H1 (cell line): Measurements from ENCODE around the gene RHBG. TPM values are rescaled to one million over a fixed set of nuclear protein-coding genes. Genes with fewer than 3 reads are reported as not detected.

Experiments used
- CTCF ChIA-PET: fragments of 300-600 bp; sonication (Branson Sonifier 250); formaldehyde crosslinking; loops from one replicate; lab custom pipeline; 2021; ENCODE audit not compliant: partially characterized antibody; lab: Charles Lee
- POLR2A ChIA-PET: fragments of 300-600 bp; sonication (Branson Sonifier 250); formaldehyde crosslinking; loops from one replicate; lab custom pipeline; 2021; ENCODE audit warnings: inconsistent platforms; ENCODE audit not compliant: partially characterized antibody; lab: Charles Lee
- DNase-seq, 2 experiments: peaks; one replicate each; pipeline versions ENCODE4 v3.0.0 to v3.0.0-alpha.2; 2010 to 2022; ENCODE audit warnings: low spot score in 2 of 2, low read depth in 1 of 2, mixed read lengths in 1 of 2
- FAIRE-seq: peaks from 2 replicates; lab custom pipeline; 2011; peaks lifted over from hg19 to GRCh38; lab: Jason Lieb, UNC
- H2AFZ ChIP-seq: 2 replicates; pipeline ENCODE4 v1.8.1; 2012; ENCODE audit warnings: low read length, inconsistent platforms
- H2AK5ac ChIP-seq: 2 replicates; pipeline ENCODE4 v1.6.1; 2013; ENCODE audit warnings: low read depth, low read length
- H2BK120ac ChIP-seq: replicated peaks from 2 replicates; pipeline ENCODE3; 2013; ENCODE audit warnings: low read depth, low read length, inconsistent platforms
- H2BK12ac ChIP-seq: 2 replicates; pipeline ENCODE4 v1.6.1; 2013; ENCODE audit warnings: low read depth, low read length
- H2BK15ac ChIP-seq: 2 replicates; pipeline ENCODE4 v1.6.1; 2013; ENCODE audit warnings: low read length
- H2BK20ac ChIP-seq: 2 replicates; pipeline ENCODE4 v1.6.1; 2013; ENCODE audit warnings: low read length
- H2BK5ac ChIP-seq: 2 replicates; pipeline ENCODE4 v1.6.1; 2013; ENCODE audit warnings: low read depth, low read length
- H3K14ac ChIP-seq: 2 replicates; pipeline ENCODE4 v1.6.1; 2013; ENCODE audit warnings: inconsistent platforms; ENCODE audit not compliant: insufficient read length
- H3K18ac ChIP-seq: 2 replicates; pipeline ENCODE4 v1.6.1; 2013; ENCODE audit warnings: low read length; ENCODE audit errors: extremely low read depth
- H3K23ac ChIP-seq: 2 replicates; pipeline ENCODE4 v1.6.1; 2013; ENCODE audit warnings: inconsistent platforms; ENCODE audit not compliant: insufficient read length
- H3K23me2 ChIP-seq: 2 replicates; pipeline ENCODE4 v1.6.1; 2013; ENCODE audit warnings: low read depth, low read length
- H3K27ac ChIP-seq: 2 replicates; pipeline ENCODE4 v1.6.1; 2011; ENCODE audit warnings: low read depth, low read length, inconsistent platforms
- H3K27me3 ChIP-seq, 4 experiments: replicated peaks in 1 of 4; 1 replicate in 1 of 4; 2 replicates in 3 of 4; pipeline versions ENCODE4 v1.6.1 to v1.8.1; 2011 to 2013; ENCODE audit warnings: low read length in 3 of 4, mild to moderate bottlenecking in 3 of 4, inconsistent platforms in 2 of 4, mixed read lengths in 2 of 4, moderate library complexity in 1 of 4; ENCODE audit not compliant: control insufficient read depth in 3 of 4, insufficient read depth in 3 of 4; ENCODE audit errors: extremely low read depth in 1 of 4
- H3K36me3 ChIP-seq, 4 experiments: 2 replicates each; pipeline versions ENCODE4 v1.6.1 to v1.8.1; 2011 to 2013; ENCODE audit warnings: mild to moderate bottlenecking in 4 of 4, low read length in 3 of 4, moderate library complexity in 2 of 4, control low read depth in 1 of 4, inconsistent platforms in 1 of 4; ENCODE audit not compliant: insufficient read depth in 4 of 4, control insufficient read depth in 2 of 4
- H3K4ac ChIP-seq: replicated peaks from 2 replicates; pipeline ENCODE3; 2013; ENCODE audit warnings: low read length, low read depth, mixed read lengths, inconsistent platforms; ENCODE audit not compliant: insufficient read length
- H3K4me1 ChIP-seq, 4 experiments: replicated peaks in 1 of 4; 1 replicate in 1 of 4; 2 replicates in 3 of 4; pipeline versions ENCODE4 v1.6.1 to v1.8.1; 2011 to 2013; ENCODE audit warnings: low read length in 3 of 4, inconsistent platforms in 2 of 4, mixed read lengths in 1 of 4; ENCODE audit not compliant: insufficient read depth in 4 of 4, control insufficient read depth in 3 of 4
- H3K4me2 ChIP-seq, 2 experiments: 2 replicates each; pipeline versions ENCODE4 v1.6.1 to v1.8.1; 2011 to 2013; ENCODE audit warnings: low read depth in 2 of 2, low read length in 2 of 2, control low read depth in 1 of 2, inconsistent platforms in 1 of 2, mild to moderate bottlenecking in 1 of 2; ENCODE audit not compliant: insufficient read depth in 1 of 2
- H3K4me3 ChIP-seq, 4 experiments: fragments of 200-600, 300-600 bp in 1 of 4; sonication (generic), shearing (Covaris generic), sonication (Bioruptor Twin) in 1 of 4; 2 replicates each; pipeline versions ENCODE4 v1.5.1 to v1.8.1; 2011 to 2016; ENCODE audit warnings: low read length in 4 of 4, low read depth in 3 of 4, control low read depth in 2 of 4, inconsistent platforms in 2 of 4, mild to moderate bottlenecking in 2 of 4, mixed read lengths in 1 of 4, moderate library complexity in 1 of 4; ENCODE audit not compliant: insufficient read depth in 2 of 4; ENCODE audit errors: extremely low read depth in 1 of 4
- H3K56ac ChIP-seq: replicated peaks from 2 replicates; pipeline ENCODE3; 2013; ENCODE audit warnings: low read depth, mild to moderate bottlenecking, mixed read lengths, low read length, inconsistent platforms; ENCODE audit not compliant: insufficient read length
- H3K79me1 ChIP-seq: 2 replicates; pipeline ENCODE4 v1.6.1; 2013; ENCODE audit warnings: low read depth, low read length, control low read depth
- H3K79me2 ChIP-seq, 2 experiments: 2 replicates each; pipeline versions ENCODE4 v1.6.1 to v1.8.1; 2012 to 2013; ENCODE audit warnings: low read length in 2 of 2, mild to moderate bottlenecking in 2 of 2, inconsistent platforms in 1 of 2; ENCODE audit not compliant: insufficient read depth in 2 of 2, control insufficient read depth in 1 of 2
- H3K9ac ChIP-seq, 4 experiments: replicated peaks in 1 of 4; 1 replicate in 1 of 4; 2 replicates in 3 of 4; pipeline versions ENCODE4 v1.6.1 to v1.8.1; 2011 to 2013; ENCODE audit warnings: low read depth in 3 of 4, low read length in 3 of 4, control low read depth in 2 of 4, mild to moderate bottlenecking in 2 of 4, moderate library complexity in 2 of 4, inconsistent platforms in 1 of 4; ENCODE audit errors: extremely low read depth in 1 of 4
- H3K9me3 ChIP-seq, 2 experiments: 2 replicates each; pipeline versions ENCODE4 v1.6.1 to v1.8.1; 2012 to 2013; ENCODE audit warnings: mild to moderate bottlenecking in 2 of 2, moderate library complexity in 2 of 2, control low read depth in 1 of 2, inconsistent platforms in 1 of 2, low read depth in 1 of 2, low read length in 1 of 2, mixed read lengths in 1 of 2; ENCODE audit not compliant: insufficient read depth in 2 of 2
- H4K20me1 ChIP-seq, 2 experiments: replicated peaks in 1 of 2; 2 replicates each; pipeline versions ENCODE3 to v1.8.1; 2011 to 2013; ENCODE audit warnings: inconsistent platforms in 2 of 2, low read length in 2 of 2, mild to moderate bottlenecking in 1 of 2; ENCODE audit not compliant: insufficient read depth in 2 of 2, control insufficient read depth in 1 of 2
- H4K5ac ChIP-seq: 2 replicates; pipeline ENCODE4 v1.6.1; 2013; ENCODE audit warnings: low read length, low read depth, mixed read lengths, inconsistent platforms; ENCODE audit not compliant: insufficient read length
- H4K8ac ChIP-seq: 2 replicates; pipeline ENCODE4 v1.8.0; 2013; ENCODE audit warnings: mild to moderate bottlenecking, moderate library complexity, low read length, inconsistent platforms; ENCODE audit not compliant: insufficient read depth; ENCODE audit errors: extremely low read depth
- H4K91ac ChIP-seq: replicated peaks from 2 replicates; pipeline ENCODE3; 2013; ENCODE audit warnings: low read length, mixed read lengths, inconsistent platforms; ENCODE audit not compliant: insufficient read length
- BCL11A ChIP-seq, 2 experiments: IDR thresholded peaks; one replicate each; pipeline ENCODE4 v1.6.1; 2011; ENCODE audit warnings: low read depth in 2 of 2, low read length in 2 of 2, mild to moderate bottlenecking in 2 of 2
- CBX5 ChIP-seq: fragments of 300-800, 300-1000 bp; sonication (generic); IDR thresholded peaks from 2 replicates; pipeline ENCODE4 v1.7.1; 2016; ENCODE audit warnings: antibody characterized with exemption, low read length, low read depth
- HDAC2 ChIP-seq, 2 experiments: fragments of 300-600 bp in 1 of 2; sonication (generic) in 1 of 2; IDR thresholded peaks; 2 replicates each; pipeline ENCODE4 v1.6.1; 2011 to 2012; ENCODE audit warnings: low read depth in 2 of 2, low read length in 2 of 2, mild to moderate bottlenecking in 2 of 2, moderate library complexity in 2 of 2, borderline replicate concordance in 1 of 2, inconsistent platforms in 1 of 2
- KDM1A ChIP-seq: fragments of 200-600, 300-600 bp; sonication (generic); IDR thresholded peaks from 2 replicates; pipeline ENCODE4 v1.7.1; 2016; ENCODE audit warnings: mild to moderate bottlenecking, low read length, borderline replicate concordance
- RFX5 ChIP-seq: IDR thresholded peaks from 2 replicates; pipeline ENCODE4 v1.6.1; 2011; ENCODE audit warnings: low read depth, low read length, improper control_type of control experiment, borderline replicate concordance
- RNF2 ChIP-seq: fragments of 200-900, 300-1000 bp; sonication (generic); IDR thresholded peaks from 2 replicates; pipeline ENCODE4 v1.7.1; 2016; ENCODE audit warnings: borderline replicate concordance, low read depth, mild to moderate bottlenecking, antibody characterized with exemption, low read length; ENCODE audit not compliant: poor library complexity, severe bottlenecking; ENCODE audit errors: missing control alignments
- SP4 ChIP-seq: IDR thresholded peaks from 2 replicates; pipeline ENCODE4 v1.6.1; 2012; ENCODE audit warnings: low read length, inconsistent platforms
- TEAD4 ChIP-seq: IDR thresholded peaks from 2 replicates; pipeline ENCODE4 v1.6.1; 2012; ENCODE audit warnings: low read depth, low read length, inconsistent platforms, mixed read lengths
- WGBS, 2 experiments: shearing (Covaris generic) in 1 of 2; methylation state at CpG; one replicate each; pipeline versions ENCODE4 v1.1.6 to v1.1.7; 2013 to 2015; ENCODE audit warnings: low lambda C conversion rate in 2 of 2, mixed read lengths in 2 of 2, inconsistent platforms in 1 of 2, low coverage in 1 of 2, missing lambda C conversion rate in 1 of 2; ENCODE audit not compliant: insufficient replicate concordance in 2 of 2, insufficient coverage in 1 of 2, insufficient read length in 1 of 2; ENCODE audit errors: extremely low coverage in 1 of 2, missing lambda C conversion rate in 1 of 2; 5-methylcytosine and 5-hydroxymethylcytosine counted together
- polyA plus RNA-seq, 7 experiments: library from polyadenylated mRNA; depleted of rRNA in 3 of 7; stranded (reverse) in 5 of 7; unstranded in 2 of 7; fragments of >200 nt in 5 of 7; fragments of 200-250 nt in 2 of 7; gene quantifications; 1 replicate in 5 of 7; 2 replicates in 1 of 7; 4 replicates in 1 of 7; pipeline versions ENCODE4 v1.2.1 to v1.2.3, GENCODE V29; 2011 to 2013; ENCODE audit warnings: missing spikeins in 2 of 7, mixed read lengths in 2 of 7
- total RNA-seq: library from RNA; stranded (reverse); fragmentation: NEBNext Ultra II Directional; extraction: Animal tissue kit (Norgen Biotek cat#: 25700); gene quantifications from 2 replicates; pipeline ENCODE4 v1.2.1, GENCODE V29; 2021
- TF ChIP-seq, protein P1 (sequence below): IDR thresholded peaks from 2 replicates; pipeline ENCODE4 v1.6.1; 2012; ENCODE audit warnings: inconsistent platforms

Gene RHBG
- total and polyA plus RNA-seq, 2 of the 8 experiments (the other 6 are each of a cell fraction or from before 2014, with no cell fraction given): 2.6 to 2.7 TPM

DNA sequence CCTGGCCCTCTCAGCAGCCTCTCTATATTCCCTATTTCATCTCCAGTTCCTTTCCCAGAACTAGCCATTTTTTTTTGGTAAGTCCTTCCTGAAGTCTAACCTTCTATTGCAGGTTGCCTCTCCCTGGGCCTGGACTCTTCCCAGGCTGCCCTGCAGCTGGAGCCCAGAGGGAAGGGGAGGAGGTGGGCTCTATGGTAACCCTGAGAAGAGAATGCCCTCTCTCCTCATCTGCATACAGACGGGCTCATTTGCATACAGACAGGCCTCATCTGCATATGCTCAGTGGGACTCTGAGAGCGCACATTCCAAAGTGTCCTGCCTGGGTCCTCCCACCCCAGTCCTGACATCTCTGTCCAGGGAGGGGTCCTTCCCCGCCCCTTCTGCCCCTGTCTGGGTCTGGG is 32.7 kb downstream of the RHBG start:
- H3K23me2 ChIP-seq: no peaks in the 10 kb centered on the region
- peaks cover 0 to 2% (median 0%) of the 10 kb centered on the region in 4 experiments; a peak in 2 of 7 replicates for H3K27me3 ChIP-seq
- no peak overlapping the region for H3K14ac ChIP-seq
- no peak for DNase-seq
- WGBS, 2 experiments: 30% methylated on average over 3 of the region's 3 CpGs; no CpG with 5 or more reads in 1 of the 2 experiments
- H3K9ac ChIP-seq: no peak overlapping the region
- no peak overlapping the region for H2BK15ac ChIP-seq
- H3K4me3 ChIP-seq: no peak overlapping the region
- no peaks in the 10 kb centered on the region for H3K9me3 ChIP-seq
- H2BK12ac ChIP-seq: no peak overlapping the region
- POLR2A ChIA-PET: interaction anchor here (0.9 to 3.0 kb wide), 6 partner anchors 10 to 64 kb away, joined by 3 to 8 read pairs (median 4); partner anchors contain the start of genes CCT3 and TSACC
- CTCF ChIA-PET: interaction anchor here (0.9 to 26.1 kb wide), 6 partner anchors 10 to 44 kb away, joined by 3 to 517 read pairs (median 12); no protein-coding TSS in a partner anchor
- no peaks in the 10 kb centered on the region for H4K20me1 ChIP-seq
- H4K91ac ChIP-seq: no peak overlapping the region
- peaks cover 6 to 28% (median 23%) of the 10 kb centered on the region in 4 experiments for H3K4me1 ChIP-seq
- H3K79me1 ChIP-seq: no peaks in the 10 kb centered on the region
- no peak overlapping the region for H2AFZ ChIP-seq
- no peak for TF ChIP-seq CBX5
- peak; percentile 99 for TF ChIP-seq KDM1A
- peak in 1 of 2 experiments; percentile 99; a peak in 2 of 4 replicates for TF ChIP-seq HDAC2 (IDR thresholded peaks at IDR 0.05; ENCODE audit: borderline replicate concordance in 1 of 2, low read depth in 2 of 2, low read length in 2 of 2)
- peak; percentile 71; the same call in 1 of the 2 replicates for TF ChIP-seq TEAD4
- no peak for TF ChIP-seq BCL11A (IDR thresholded peaks at IDR 0.05; ENCODE audit: low read depth in 2 of 2, low read length in 2 of 2)
- TF ChIP-seq SP4: peak; percentile 23; the same call in 1 of the 2 replicates
- no peak for TF ChIP-seq RNF2
- TF ChIP-seq, protein P1, sequence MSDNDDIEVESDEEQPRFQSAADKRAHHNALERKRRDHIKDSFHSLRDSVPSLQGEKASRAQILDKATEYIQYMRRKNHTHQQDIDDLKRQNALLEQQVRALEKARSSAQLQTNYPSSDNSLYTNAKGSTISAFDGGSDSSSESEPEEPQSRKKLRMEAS: peak; percentile 35; the same call in 1 of the 2 replicates
- no peak for TF ChIP-seq RFX5
- no peak overlapping the region for H2AK5ac ChIP-seq
- no peak overlapping the region for H3K4ac ChIP-seq
- peak overlapping the region in 1 of 2 experiments; percentile 1; a peak in 1 of 4 replicates for H3K4me2 ChIP-seq
- no peak overlapping the region for H2BK120ac ChIP-seq
- H3K36me3 ChIP-seq: no peaks in the 10 kb centered on the region
- peak; percentile 91 for FAIRE-seq
- no peak overlapping the region for H2BK20ac ChIP-seq
- H3K23ac ChIP-seq: no peak overlapping the region
- H2BK5ac ChIP-seq: no peak overlapping the region
- no peak overlapping the region for H3K56ac ChIP-seq
- no peak overlapping the region for H4K8ac ChIP-seq
- no peak overlapping the region for H3K27ac ChIP-seq
- no peak overlapping the region for H4K5ac ChIP-seq
- H3K79me2 ChIP-seq: no peaks in the 10 kb centered on the region
- no peak overlapping the region for H3K18ac ChIP-seq
